Prostate gland (tissue), 2 donors: ENCODE results near the gene KMT2C. TPM values are rescaled to one million over a fixed set of nuclear protein-coding genes. Genes with fewer than 3 reads are reported as not detected.

Experiments
- DNase-seq: peaks from one replicate; pipeline ENCODE4 v3.0.0-alpha.2; 2019; ENCODE audit warnings: low spot score
- H3K27ac ChIP-seq, 2 donors: fragments of 200-600 bp; sonication (generic); 2 replicates each; pipeline ENCODE4 v1.5.1; 2017 to 2019
- H3K27me3 ChIP-seq: fragments of 200-600 bp; sonication (generic); replicated peaks from 2 replicates; pipeline ENCODE4 v1.5.1; 2019; ENCODE audit not compliant: insufficient read depth
- H3K36me3 ChIP-seq, 2 donors: fragments of 200-600 bp; sonication (generic); 1 replicate in 1 of 2; 2 replicates in 1 of 2; pipeline versions ENCODE4 v1.5.1 to v1.8.1; 2017 to 2019
- H3K4me1 ChIP-seq: fragments of 200-600 bp; sonication (generic); replicated peaks from 2 replicates; pipeline ENCODE4 v1.5.1; 2019
- H3K4me3 ChIP-seq, 2 donors: fragments of 200-600 bp; sonication (generic); 2 replicates each; pipeline ENCODE4 v1.5.1; 2017 to 2019
- H3K9me3 ChIP-seq: fragments of 200-600 bp; sonication (generic); 2 replicates; pipeline ENCODE4 v1.5.1; 2017
- POLR2A ChIP-seq: fragments of 450-650 bp; IDR thresholded peaks from one replicate; pipeline ENCODE4 v1.6.1; 2016; ENCODE audit warnings: antibody characterized with exemption, mild to moderate bottlenecking
- POLR2AphosphoS5 ChIP-seq: sonication (generic); formaldehyde crosslinking; IDR thresholded peaks from one replicate; pipeline ENCODE4 v1.6.1; 2017; ENCODE audit warnings: antibody characterized with exemption
- WGBS: methylation state at CpG from one replicate; pipeline ENCODE4 v1.1.5; 2018; 5-methylcytosine and 5-hydroxymethylcytosine counted together
- intact Hi-C: fragments of 100-400 bp; cut with DNase I; formaldehyde crosslinking; loops from one replicate; pipeline ENCODE4 v1.14.2; 2022
- total RNA-seq, 2 donors: library from RNA; depleted of rRNA; stranded (reverse); fragments of >200 nt; gene quantifications; one replicate each; pipeline ENCODE4 v1.1.0, GENCODE V29; 2016
- TF ChIP-seq, protein P1 (sequence below), 4 experiments: fragments of 200-600 bp in 2 of 4; fragments of 450-650 bp in 2 of 4; sonication (generic) in 2 of 4; IDR thresholded peaks; 1 replicate in 3 of 4; 2 replicates in 1 of 4; pipeline ENCODE4 v1.5.1; 2016 to 2019; ENCODE audit warnings: antibody characterized with exemption in 4 of 4, mild to moderate bottlenecking in 2 of 4, moderate library complexity in 2 of 4

KMT2C gene
- total RNA-seq, 2 donors from 2014 or later = 70.8 to 118 TPM

DNA sequence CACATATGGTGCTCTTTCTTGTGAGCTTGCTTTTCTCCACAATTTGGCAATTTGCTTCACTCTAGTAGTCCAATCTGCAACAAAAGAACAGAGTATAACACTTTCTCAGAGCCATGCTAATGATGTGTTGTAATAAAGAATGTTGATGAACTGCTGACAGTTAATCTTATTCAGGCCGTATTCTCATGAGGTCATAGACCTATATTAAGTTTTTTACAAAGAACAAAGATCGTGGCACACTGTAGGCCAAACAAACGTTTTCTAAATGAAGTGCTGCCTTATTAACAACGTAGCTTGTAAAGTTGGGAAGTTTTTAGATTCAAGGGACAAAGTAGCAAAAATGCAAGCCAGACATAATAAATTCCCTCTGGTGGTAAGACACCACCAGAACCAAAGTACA, 250.2 kb downstream of the KMT2C start:
- 33% methylated on average over 4 of the region's 4 CpGs for WGBS
- no peak overlapping the region for H3K27ac ChIP-seq

DNA sequence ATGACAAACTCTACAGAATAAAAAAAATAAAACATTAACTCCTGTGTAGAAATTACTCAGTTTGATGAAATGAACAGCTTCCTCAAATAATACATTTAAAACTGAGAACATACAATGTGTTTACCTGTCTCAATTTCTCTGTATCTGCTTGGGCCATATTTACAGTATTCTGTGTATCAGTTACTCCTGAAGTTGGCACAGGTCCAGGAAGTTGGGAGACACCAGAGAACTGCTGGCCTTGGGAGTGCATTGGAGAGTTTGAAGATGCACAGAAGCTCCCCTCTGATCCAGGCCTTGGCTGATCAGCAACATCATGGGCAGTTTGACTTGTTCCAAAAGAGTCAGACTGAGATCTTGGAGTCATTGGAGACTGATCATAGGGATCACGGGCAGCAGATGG, 255.2 kb downstream of the KMT2C start:
- H3K9me3 ChIP-seq = no peaks in the 10 kb centered on the region
- intact Hi-C loops = no loop called here
- no peaks in the 10 kb centered on the region for H3K4me1 ChIP-seq
- TF ChIP-seq POLR2AphosphoS5 = no peak
- TF ChIP-seq POLR2A = no peak
- TF ChIP-seq, protein P1, sequence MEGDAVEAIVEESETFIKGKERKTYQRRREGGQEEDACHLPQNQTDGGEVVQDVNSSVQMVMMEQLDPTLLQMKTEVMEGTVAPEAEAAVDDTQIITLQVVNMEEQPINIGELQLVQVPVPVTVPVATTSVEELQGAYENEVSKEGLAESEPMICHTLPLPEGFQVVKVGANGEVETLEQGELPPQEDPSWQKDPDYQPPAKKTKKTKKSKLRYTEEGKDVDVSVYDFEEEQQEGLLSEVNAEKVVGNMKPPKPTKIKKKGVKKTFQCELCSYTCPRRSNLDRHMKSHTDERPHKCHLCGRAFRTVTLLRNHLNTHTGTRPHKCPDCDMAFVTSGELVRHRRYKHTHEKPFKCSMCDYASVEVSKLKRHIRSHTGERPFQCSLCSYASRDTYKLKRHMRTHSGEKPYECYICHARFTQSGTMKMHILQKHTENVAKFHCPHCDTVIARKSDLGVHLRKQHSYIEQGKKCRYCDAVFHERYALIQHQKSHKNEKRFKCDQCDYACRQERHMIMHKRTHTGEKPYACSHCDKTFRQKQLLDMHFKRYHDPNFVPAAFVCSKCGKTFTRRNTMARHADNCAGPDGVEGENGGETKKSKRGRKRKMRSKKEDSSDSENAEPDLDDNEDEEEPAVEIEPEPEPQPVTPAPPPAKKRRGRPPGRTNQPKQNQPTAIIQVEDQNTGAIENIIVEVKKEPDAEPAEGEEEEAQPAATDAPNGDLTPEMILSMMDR (IDR thresholded peaks at IDR 0.05) = no peak
- no peak overlapping the region for H3K27ac ChIP-seq
- no peak for DNase-seq
- no peak overlapping the region for H3K4me3 ChIP-seq
- no peaks in the 10 kb centered on the region for H3K27me3 ChIP-seq
- 86% methylated on average over 1 of the region's 1 CpG for WGBS
- H3K36me3 ChIP-seq = peaks cover 4 to 8% of the 10 kb centered on the region in 2 donors

More for the DNA sequence above, 250.2 kb downstream of the KMT2C start:
- peaks cover 4 to 8% of the 10 kb centered on the region in 2 donors for H3K36me3 ChIP-seq
- no peaks in the 10 kb centered on the region for H3K27me3 ChIP-seq
- no peaks in the 10 kb centered on the region for H3K4me1 ChIP-seq
- TF ChIP-seq, protein P1 (IDR thresholded peaks at IDR 0.05) = no peak
- TF ChIP-seq POLR2A = no peak
- no peak for TF ChIP-seq POLR2AphosphoS5
- DNase-seq = no peak
- H3K9me3 ChIP-seq = no peaks in the 10 kb centered on the region
- H3K4me3 ChIP-seq = no peak overlapping the region
- intact Hi-C loops = no loop called here

DNA sequence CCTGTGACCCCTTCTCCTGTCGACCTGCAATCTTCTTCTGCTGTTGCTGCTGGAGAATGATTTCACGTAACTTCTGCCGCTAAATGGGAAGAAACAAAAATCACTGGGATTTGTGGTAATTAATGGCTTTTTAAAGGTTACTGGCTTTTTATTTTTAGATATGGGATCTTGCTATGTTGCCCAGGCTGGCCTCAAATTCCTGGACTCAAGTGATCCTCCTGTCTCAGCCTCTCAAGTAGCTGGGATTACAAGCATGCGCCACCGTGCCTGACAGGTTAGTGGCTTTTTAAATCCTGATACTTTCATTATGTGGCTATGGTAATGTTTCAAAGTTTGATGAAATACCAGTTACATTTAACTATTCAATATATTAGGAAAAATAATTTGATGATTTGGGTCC, 255.8 kb downstream of the KMT2C start:
- Histone ChIP-seq H3K9me3 (no peaks in the 10 kb centered on the region), H3K36me3 (peaks cover 4 to 8% of the 10 kb centered on the region in 2 donors), H3K27me3 (no peaks in the 10 kb centered on the region), H3K4me3 (no peak overlapping the region), H3K27ac (no peak overlapping the region), H3K4me1 (no peaks in the 10 kb centered on the region)
- no peak for DNase-seq
- intact Hi-C loops = no loop called here
- TF ChIP-seq POLR2AphosphoS5 = no peak
- TF ChIP-seq, protein P1 (IDR thresholded peaks at IDR 0.05) = no peak
- TF ChIP-seq POLR2A = no peak
- 95% methylated on average over 5 of the region's 5 CpGs for WGBS

DNA sequence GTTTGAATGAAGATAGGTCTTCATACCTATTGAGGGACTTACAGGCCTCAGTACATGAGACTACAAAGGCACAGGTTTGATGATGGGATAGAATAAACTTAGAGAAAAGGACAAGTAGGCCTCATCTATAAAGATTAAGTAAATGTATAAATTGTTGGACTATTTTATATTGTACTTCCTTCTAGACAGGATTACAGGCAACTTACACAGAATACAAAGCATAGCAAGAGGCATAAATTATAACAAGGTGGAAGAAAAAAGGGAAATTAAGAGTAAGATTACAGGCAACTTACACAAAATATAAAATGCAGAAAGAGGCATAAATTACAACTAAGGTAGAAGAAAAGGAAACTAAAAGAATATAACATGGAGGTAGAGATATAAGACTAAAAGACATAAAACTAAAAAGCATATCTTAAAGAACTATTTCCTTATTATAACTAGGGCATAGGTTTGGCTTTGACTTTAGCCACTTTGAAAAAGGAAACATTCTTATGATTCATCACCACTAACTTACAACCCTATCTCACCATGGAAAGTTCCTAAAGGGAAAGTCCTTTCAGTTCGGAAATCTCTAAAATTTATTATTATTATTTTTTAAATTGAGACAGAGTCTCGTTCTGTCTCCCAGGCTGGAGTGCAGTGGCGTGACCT, 257.3 kb downstream of the KMT2C start:
- Histone ChIP-seq H3K27me3 (no peaks in the 10 kb centered on the region), H3K4me3 (no peak overlapping the region), H3K36me3 (peaks cover 4 to 8% of the 10 kb centered on the region in 2 donors), H3K9me3 (no peaks in the 10 kb centered on the region), H3K27ac (no peak overlapping the region), H3K4me1 (no peaks in the 10 kb centered on the region)
- no peak for TF ChIP-seq POLR2AphosphoS5
- TF ChIP-seq POLR2A = no peak
- TF ChIP-seq, protein P1 (IDR thresholded peaks at IDR 0.05) = no peak
- no peak for DNase-seq
- intact Hi-C loops = no loop called here
- WGBS = 92% methylated on average over 3 of the region's 3 CpGs

DNA sequence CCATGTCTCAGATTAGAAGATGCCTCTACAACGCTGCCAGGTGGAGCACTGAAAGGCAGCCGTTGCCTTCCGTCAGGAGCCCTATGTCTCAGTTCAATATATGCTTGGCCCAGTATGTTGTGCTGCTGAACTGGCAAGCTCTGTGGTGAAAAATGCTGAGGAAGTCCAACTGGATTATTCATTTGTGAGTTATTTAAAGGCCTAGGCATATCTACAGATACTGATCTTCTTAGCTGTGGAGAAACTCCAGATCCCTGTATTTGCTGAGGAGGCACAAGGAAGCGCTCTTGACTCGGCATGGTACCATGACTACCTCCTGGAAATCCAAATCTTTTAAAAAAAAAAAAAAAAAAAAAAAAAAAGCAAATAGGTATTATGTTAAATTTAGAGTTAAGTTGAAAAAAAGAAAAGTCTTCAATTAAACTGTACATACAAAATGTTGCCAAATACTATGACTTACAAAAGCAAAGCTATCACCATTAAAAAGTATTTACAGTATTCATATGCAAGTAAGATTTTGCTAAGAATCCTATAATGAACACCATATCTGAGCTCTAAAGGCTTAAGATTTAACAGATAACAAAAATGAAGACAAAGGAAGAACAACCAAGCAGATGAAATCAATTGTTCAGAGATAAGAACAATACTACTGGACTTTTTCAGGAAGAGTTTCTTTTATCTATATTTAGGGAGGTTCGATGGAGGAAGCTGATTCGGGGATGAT, 258.0 kb downstream of the KMT2C start:
- Histone ChIP-seq H3K36me3 (peaks cover 4 to 8% of the 10 kb centered on the region in 2 donors), H3K4me1 (no peaks in the 10 kb centered on the region), H3K27ac (no peak overlapping the region), H3K27me3 (no peaks in the 10 kb centered on the region), H3K9me3 (no peaks in the 10 kb centered on the region), H3K4me3 (no peak overlapping the region)
- intact Hi-C loops = no loop called here
- no peak for DNase-seq
- WGBS = 92% methylated on average over 7 of the region's 7 CpGs
- TF ChIP-seq, protein P1 (IDR thresholded peaks at IDR 0.05) = no peak
- no peak for TF ChIP-seq POLR2A
- TF ChIP-seq POLR2AphosphoS5 = no peak
